Measurements from ENCODE around the gene KCNN2. TPM values are rescaled to one million over a fixed set of nuclear protein-coding genes. Genes with fewer than 3 reads are reported as not detected.

The KCNN2 gene
- total and polyA plus RNA-seq, 2 donors (not counting 3 experiments of a cell fraction or from before 2014, with no cell fraction given), result 0.32 to 1.9 TPM

DNA sequence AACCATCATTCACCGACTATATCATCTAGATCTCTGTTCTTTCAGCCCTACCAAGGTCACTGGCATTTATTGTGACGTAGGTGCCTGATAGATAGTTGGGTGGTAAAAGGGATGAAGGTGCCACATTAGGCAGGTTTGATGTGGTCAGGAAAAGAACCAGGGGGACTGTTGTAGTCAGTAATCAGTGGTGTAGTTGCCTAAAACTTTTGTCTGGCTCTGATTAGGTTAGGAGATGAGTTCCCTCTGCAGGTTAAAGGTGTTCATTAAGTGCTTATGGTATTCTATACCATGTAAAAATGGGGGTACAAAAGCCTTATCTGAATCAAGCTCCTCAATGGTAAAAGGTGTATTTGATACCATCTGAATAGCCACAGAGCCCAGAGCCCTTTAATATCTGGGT is 55.6 kb downstream of the KCNN2 start:
- no peak overlapping the region for H3K4me3 ChIP-seq (replicated peaks in 1 of 3; ENCODE audit: insufficient read depth in 1 of 3, low read depth in 1 of 3, low read length in 3 of 3)
- H2AFZ ChIP-seq (ENCODE audit: low read depth, low read length), result no peak overlapping the region
- H3K27ac ChIP-seq (ENCODE audit: insufficient read depth, low read depth, low read length), result no peak overlapping the region
- no peaks in the 10 kb centered on the region for H3K36me3 ChIP-seq (ENCODE audit: control insufficient read depth in 2 of 2, extremely low read depth in 1 of 2, insufficient read depth in 2 of 2, low read length in 2 of 2)
- no peak for TF ChIP-seq POLR2A (IDR thresholded peaks at IDR 0.05; ENCODE audit: low read depth, low read length)
- TF ChIP-seq MYC (IDR thresholded peaks at IDR 0.05; ENCODE audit: low read depth, low read length), result no peak
- no TSS peak for BruUV-seq (replicated peaks)
- no peaks in the 10 kb centered on the region for H3K9me1 ChIP-seq (replicated peaks; ENCODE audit: control insufficient read depth, extremely low read depth, insufficient read depth, low read length)
- no peak overlapping the region for H3K9ac ChIP-seq (replicated peaks; ENCODE audit: extremely low read depth, insufficient read depth, low read length)
- H3K27me3 ChIP-seq (ENCODE audit: control insufficient read depth in 2 of 2, insufficient read depth in 2 of 2, low read length in 2 of 2), result peaks cover 0 to 2% of the 10 kb centered on the region in 2 experiments
- H3K9me3 ChIP-seq (replicated peaks; ENCODE audit: control insufficient read depth, insufficient read depth, low read length), result no peaks in the 10 kb centered on the region
- FAIRE-seq, result no peak
- H4K20me1 ChIP-seq (replicated peaks; ENCODE audit: control insufficient read depth, extremely low read depth, insufficient read depth, low read length), result no peaks in the 10 kb centered on the region
- dilution Hi-C loops (cut with MboI; ENCODE audit: extremely low pct_ligation_motif_present, low sequenced_read_pairs), result no loop called here
- ChIA-PET POLR2A (no interaction called here), CTCF (no interaction called here)
- no peaks in the 10 kb centered on the region for H3K4me1 ChIP-seq (ENCODE audit: control insufficient read depth, extremely low read depth, insufficient read depth, low read length)
- H3K79me2 ChIP-seq (ENCODE audit: control insufficient read depth, insufficient read depth, low read length), result no peaks in the 10 kb centered on the region
- no peak overlapping the region for H3K4me2 ChIP-seq (ENCODE audit: insufficient read depth, low read length)
- intact Hi-C loops (cut with micrococcal nuclease), result no loop called here
- DNase-seq (ENCODE audit: low read depth, low spot score), result no peak

DNA sequence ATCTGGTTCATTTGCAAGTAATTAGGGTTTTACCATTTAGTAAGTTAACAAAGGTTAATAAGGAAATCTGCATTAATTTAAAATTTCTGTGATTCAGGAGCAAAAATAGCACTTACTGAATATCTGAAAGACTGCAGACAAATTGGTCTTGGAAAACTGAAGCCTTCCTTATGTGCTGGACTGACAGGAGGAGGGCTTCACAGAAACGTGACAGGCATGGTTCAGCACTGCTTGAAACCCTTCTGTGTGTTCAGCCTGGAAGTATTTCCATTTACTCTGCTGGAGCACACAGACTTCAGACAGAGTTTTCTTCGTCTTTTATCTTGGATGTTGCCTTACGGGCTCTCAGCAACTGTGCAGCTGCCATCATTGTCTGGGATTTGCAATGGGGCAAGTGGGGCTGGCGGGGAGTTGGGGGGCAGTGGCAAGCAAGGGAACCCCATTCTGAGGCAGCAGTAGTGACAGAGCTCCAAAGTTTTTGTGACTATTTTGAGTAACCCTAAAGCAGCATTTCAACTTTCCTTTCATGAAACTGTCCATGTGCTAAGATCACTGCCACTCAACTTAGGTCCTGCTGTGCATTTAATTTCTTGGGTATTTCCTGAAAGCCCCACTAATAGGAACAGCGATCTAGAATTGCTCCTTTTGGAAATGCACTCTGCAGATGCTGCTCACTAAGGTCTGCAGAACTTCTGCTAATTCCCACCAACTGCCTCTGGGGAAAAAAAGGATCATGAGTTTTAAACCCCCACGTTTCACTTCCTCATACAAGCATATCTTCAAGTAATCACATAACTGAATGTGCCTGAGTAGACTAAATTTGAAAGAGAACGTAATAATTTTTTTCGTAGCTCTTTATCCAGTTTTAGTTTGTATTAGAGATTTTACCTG is 56.6 kb downstream of the KCNN2 start:
- BruUV-seq (replicated peaks), result no TSS peak
- FAIRE-seq (no peak), DNase-seq (ENCODE audit: low read depth, low spot score) (no peak)
- Histone ChIP-seq H3K9me1 (replicated peaks; ENCODE audit: control insufficient read depth, extremely low read depth, insufficient read depth, low read length) (no peaks in the 10 kb centered on the region), H3K9ac (replicated peaks; ENCODE audit: extremely low read depth, insufficient read depth, low read length) (no peak overlapping the region), H3K4me1 (ENCODE audit: control insufficient read depth, extremely low read depth, insufficient read depth, low read length) (no peaks in the 10 kb centered on the region), H3K4me2 (ENCODE audit: insufficient read depth, low read length) (no peak overlapping the region), H3K9me3 (replicated peaks; ENCODE audit: control insufficient read depth, insufficient read depth, low read length) (no peaks in the 10 kb centered on the region), H4K20me1 (replicated peaks; ENCODE audit: control insufficient read depth, extremely low read depth, insufficient read depth, low read length) (no peaks in the 10 kb centered on the region), H3K36me3 (ENCODE audit: control insufficient read depth in 2 of 2, extremely low read depth in 1 of 2, insufficient read depth in 2 of 2, low read length in 2 of 2) (no peaks in the 10 kb centered on the region), H3K4me3 (replicated peaks in 1 of 3; ENCODE audit: insufficient read depth in 1 of 3, low read depth in 1 of 3, low read length in 3 of 3) (no peak overlapping the region), H3K79me2 (ENCODE audit: control insufficient read depth, insufficient read depth, low read length) (no peaks in the 10 kb centered on the region), H3K27ac (ENCODE audit: insufficient read depth, low read depth, low read length) (no peak overlapping the region), H2AFZ (ENCODE audit: low read depth, low read length) (no peak overlapping the region), H3K27me3 (ENCODE audit: control insufficient read depth in 2 of 2, insufficient read depth in 2 of 2, low read length in 2 of 2) (peaks cover 0 to 2% of the 10 kb centered on the region in 2 experiments)
- TF ChIP-seq JUN (IDR thresholded peaks at IDR 0.05; ENCODE audit: borderline replicate concordance, insufficient read depth, insufficient read length, low read depth) (no peak), EZH2 (IDR thresholded peaks at IDR 0.05; ENCODE audit: borderline replicate concordance, low read depth, low read length, severe bottlenecking) (no peak), GATA2 (IDR thresholded peaks at IDR 0.05; ENCODE audit: insufficient read depth, insufficient read length, low read depth, low read length) (no peak), POLR2AphosphoS5 (IDR thresholded peaks at IDR 0.05; ENCODE audit: insufficient read depth, low read depth, low read length) (no peak), POLR2A (IDR thresholded peaks at IDR 0.05; ENCODE audit: low read depth, low read length) (no peak), MYC (IDR thresholded peaks at IDR 0.05; ENCODE audit: low read depth, low read length) (no peak), FOS (IDR thresholded peaks at IDR 0.05; ENCODE audit: borderline replicate concordance, insufficient read depth, low read length) (no peak)
- TF ChIP-seq, protein P1, sequence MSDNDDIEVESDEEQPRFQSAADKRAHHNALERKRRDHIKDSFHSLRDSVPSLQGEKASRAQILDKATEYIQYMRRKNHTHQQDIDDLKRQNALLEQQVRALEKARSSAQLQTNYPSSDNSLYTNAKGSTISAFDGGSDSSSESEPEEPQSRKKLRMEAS (IDR thresholded peaks at IDR 0.05; ENCODE audit: insufficient read depth, insufficient read length), result no peak
- TF ChIP-seq, protein P2, sequence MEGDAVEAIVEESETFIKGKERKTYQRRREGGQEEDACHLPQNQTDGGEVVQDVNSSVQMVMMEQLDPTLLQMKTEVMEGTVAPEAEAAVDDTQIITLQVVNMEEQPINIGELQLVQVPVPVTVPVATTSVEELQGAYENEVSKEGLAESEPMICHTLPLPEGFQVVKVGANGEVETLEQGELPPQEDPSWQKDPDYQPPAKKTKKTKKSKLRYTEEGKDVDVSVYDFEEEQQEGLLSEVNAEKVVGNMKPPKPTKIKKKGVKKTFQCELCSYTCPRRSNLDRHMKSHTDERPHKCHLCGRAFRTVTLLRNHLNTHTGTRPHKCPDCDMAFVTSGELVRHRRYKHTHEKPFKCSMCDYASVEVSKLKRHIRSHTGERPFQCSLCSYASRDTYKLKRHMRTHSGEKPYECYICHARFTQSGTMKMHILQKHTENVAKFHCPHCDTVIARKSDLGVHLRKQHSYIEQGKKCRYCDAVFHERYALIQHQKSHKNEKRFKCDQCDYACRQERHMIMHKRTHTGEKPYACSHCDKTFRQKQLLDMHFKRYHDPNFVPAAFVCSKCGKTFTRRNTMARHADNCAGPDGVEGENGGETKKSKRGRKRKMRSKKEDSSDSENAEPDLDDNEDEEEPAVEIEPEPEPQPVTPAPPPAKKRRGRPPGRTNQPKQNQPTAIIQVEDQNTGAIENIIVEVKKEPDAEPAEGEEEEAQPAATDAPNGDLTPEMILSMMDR (IDR thresholded peaks at IDR 0.05; ENCODE audit: extremely low read depth in 1 of 2, insufficient read depth in 1 of 2, low read depth in 1 of 2, low read length in 2 of 2), result no peak
- intact Hi-C loops (cut with micrococcal nuclease) (no loop called here), dilution Hi-C loops (cut with MboI; ENCODE audit: extremely low pct_ligation_motif_present, low sequenced_read_pairs) (no loop called here)
- ChIA-PET POLR2A (no interaction called here), CTCF (interaction anchor here (1.0 kb wide), 1 partner anchor 29 kb away, joined by 4 read pairs; no protein-coding TSS in a partner anchor)

Data from endothelial cell of umbilical vein (primary cell).